ENCODE data around the gene GFRA1.

GFRA1 gene

DNA sequence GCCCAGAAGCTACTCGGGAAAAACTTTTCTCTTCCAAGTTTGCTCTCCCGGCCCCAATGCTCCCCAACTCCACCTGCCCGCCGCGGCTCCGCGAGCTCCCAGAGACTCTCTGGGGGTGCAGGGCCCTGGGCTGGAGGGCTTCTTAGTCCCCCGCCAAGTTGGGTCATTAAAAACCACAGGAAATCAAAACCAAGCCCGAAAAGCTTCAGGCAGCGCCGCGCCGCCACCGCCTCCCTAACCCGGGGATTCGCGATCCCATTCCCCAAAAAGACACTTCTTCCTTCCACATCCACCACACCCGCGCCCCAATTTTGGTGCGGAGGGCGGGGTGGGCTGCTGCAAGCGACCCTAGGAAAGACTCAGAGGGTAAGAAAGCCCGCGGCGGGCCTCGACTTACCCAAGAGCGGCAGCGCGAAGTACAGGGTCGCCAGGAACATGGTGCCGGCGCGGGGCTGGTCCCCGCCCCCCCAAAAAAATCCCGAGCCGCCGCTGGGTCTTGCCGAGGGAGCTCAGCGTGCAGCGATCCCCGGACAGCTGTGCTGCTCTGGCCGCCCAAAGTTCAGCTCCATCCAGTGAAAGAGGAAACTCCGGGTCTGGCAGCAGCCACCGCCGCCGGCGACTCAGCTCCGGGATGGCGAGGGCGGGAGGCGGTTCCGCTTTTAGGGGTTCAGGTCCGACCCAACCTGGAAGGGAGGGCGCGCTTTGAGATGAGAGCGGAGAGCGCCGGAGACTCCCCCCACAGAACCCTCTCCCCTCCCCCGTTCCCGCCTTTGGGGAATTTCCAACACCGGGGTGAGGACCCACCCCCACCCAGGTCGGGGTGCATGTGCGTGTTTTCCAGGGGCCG is 1.2 kb downstream of the GFRA1 start:
- no peak for DNase-seq (ENCODE audit: low read depth, low spot score)
- H3K27ac ChIP-seq = no peak overlapping the region

GRCh38 chr10:116270771-116271592 is 2.0 kb downstream of the GFRA1 start:
- H3K27ac ChIP-seq = no peak overlapping the region
- no peak for DNase-seq (ENCODE audit: low read depth, low spot score)

DNA sequence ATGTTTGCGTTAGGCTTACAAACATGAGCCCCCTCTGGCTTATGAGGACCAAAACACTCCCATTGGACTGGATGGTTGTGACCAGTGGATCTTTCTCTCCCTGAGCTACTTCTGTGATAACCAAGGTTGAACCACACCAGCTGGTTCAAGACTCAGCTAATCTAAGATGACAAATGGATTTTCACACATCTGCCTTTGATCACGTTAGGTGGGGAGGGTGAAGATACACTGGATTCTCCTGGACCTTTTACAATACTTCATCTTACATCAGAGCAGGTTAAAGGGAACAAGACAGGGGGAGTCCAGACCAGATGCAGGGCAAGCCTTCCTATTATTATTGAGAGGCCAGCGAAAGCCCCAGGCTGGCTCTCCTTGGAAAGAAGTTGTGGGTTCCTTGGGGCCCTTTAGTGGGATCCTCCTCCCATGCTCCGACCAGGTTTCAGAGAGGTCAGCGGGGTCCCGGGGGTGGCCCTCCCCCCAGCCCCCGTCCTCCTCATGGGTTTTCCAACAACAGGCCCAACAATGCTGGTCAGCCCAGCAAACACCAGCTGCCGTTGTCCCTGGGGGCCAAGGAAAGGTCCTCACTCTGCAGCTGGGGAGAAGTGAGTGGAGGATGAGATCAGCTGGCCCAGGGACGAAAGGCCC is 2.8 kb downstream of the GFRA1 start:
- no peak for DNase-seq (ENCODE audit: low read depth, low spot score)
- no peak overlapping the region for H3K27ac ChIP-seq

GRCh38 chr10:116269619-116270018 is 3.4 kb downstream of the GFRA1 start:
- H3K27ac ChIP-seq = no peak overlapping the region
- DNase-seq (ENCODE audit: low read depth, low spot score) = no peak

GRCh38 chr10:116268976-116269375 is 4.0 kb downstream of the GFRA1 start:
- H3K27ac ChIP-seq = no peak overlapping the region
- no peak for DNase-seq (ENCODE audit: low read depth, low spot score)

DNA sequence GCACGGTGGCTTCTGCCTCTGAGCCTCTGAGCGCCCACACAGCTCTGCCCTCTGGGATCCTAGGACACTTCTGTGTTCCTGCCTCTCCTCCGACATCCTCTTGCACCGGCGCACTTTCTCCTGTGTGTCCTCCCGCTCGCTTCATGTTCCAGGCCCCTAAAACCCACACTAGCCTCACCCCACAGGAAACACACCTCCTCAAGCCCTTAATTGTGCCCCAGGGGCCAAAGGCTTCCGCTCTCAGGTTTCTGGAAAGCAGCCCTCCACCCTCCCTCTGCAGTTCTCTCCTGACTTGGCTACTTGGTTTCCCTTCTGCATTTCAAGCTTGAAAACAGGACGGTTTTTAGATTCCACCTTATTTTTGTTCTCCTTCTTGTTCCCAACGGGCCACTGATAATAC is 7.3 kb downstream of the GFRA1 start:
- no peak for DNase-seq (ENCODE audit: low read depth, low spot score)
- no peak overlapping the region for H3K27ac ChIP-seq

DNA sequence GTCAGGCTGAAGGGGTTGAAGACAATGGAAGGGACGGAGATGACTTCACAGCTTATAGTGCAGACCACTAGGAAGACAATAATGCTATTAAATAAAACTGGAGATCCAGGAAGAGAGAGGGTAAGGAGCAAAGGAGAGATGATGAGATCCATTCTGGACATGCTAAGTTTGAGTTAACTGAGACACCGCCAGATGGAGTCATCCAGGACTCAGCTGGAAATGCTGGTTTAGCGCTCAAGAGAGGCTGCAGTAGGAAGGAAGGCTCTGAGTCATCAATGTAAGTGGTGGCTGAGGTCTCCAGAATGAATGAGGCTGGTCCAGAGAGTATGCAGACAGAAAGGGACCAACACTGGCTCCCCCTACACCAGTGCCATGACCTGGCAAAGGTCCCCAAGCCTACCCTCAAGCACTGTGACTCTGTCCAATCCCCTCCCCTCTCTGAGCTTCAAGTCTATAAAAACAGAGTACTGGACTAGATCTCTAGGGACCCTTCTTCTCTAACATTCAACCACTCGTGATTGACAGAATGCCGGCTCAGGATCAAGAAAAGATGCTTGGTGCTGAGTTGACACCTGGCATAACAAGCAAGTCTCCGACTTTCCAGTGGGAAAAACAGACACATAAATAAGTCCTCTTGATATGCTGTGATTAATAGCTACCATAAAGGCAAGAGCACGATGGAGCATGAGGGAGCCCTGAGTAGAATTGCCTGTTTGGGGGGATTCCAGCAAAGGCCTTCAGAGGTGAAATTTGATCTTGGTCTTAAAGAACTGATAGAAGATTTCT is 8.9 kb downstream of the GFRA1 start:
- no peak for DNase-seq (ENCODE audit: low read depth, low spot score)
- no peak overlapping the region for H3K27ac ChIP-seq

DNA sequence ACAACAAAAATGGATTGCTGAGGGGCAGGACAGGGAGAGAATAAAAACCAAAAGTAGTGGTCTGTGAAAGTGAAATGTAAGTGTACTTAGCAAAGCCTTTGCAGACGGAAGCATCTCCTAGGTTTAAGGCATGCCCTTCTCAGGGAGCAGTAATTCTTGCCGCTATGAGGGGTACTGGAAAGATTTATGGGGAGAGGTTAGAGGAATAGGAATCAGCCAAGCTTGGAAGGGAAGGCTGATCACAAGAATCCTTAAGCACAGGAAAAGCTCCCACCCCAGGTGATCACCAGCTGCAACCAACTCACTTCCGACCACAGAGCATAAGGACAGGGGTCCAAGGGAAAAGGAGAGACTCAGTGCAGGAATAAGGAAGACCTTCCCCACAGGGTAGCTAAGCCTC is 10.3 kb downstream of the GFRA1 start:
- no peak for DNase-seq (ENCODE audit: low read depth, low spot score)
- H3K27ac ChIP-seq = no peak overlapping the region

- no peak overlapping the region for H3K27ac ChIP-seq
- no peak for DNase-seq (ENCODE audit: low read depth, low spot score)
These were observed 12.4 kb downstream of the GFRA1 start for GRCh38 chr10:116260599-116260998.

GRCh38 chr10:116259638-116260037 is 13.4 kb downstream of the GFRA1 start:
- DNase-seq (ENCODE audit: low read depth, low spot score) = no peak
- H3K27ac ChIP-seq = no peak overlapping the region

GRCh38 chr10:116257785-116258184 is 15.2 kb downstream of the GFRA1 start:
- H3K27ac ChIP-seq = no peak overlapping the region
- DNase-seq (ENCODE audit: low read depth, low spot score) = no peak

DNA sequence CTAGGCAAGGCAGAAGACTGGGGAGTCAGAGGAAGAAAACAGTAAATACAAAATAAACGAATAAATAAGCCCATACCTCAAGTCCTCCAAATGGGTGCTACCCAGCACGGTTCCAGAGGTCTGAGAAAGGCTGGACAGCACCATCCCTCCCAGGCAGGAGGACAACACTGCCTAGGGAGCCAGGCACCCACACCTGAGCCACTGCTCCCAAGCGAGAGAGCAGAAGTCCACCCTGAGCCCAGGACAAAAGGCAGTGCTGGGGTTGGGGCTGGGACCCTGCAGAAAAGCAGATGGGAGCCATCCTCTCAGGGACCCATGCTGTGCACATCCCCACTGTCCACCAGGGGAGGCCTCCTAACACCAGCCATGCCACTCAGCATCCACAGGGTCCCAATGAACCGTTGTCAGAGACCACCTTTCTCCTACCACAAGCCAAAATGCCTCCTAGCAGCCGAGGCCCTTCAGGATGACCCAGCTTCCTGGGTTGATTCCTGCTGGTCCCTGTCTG is 16.2 kb downstream of the GFRA1 start:
- DNase-seq (ENCODE audit: low read depth, low spot score) = no peak

DNA sequence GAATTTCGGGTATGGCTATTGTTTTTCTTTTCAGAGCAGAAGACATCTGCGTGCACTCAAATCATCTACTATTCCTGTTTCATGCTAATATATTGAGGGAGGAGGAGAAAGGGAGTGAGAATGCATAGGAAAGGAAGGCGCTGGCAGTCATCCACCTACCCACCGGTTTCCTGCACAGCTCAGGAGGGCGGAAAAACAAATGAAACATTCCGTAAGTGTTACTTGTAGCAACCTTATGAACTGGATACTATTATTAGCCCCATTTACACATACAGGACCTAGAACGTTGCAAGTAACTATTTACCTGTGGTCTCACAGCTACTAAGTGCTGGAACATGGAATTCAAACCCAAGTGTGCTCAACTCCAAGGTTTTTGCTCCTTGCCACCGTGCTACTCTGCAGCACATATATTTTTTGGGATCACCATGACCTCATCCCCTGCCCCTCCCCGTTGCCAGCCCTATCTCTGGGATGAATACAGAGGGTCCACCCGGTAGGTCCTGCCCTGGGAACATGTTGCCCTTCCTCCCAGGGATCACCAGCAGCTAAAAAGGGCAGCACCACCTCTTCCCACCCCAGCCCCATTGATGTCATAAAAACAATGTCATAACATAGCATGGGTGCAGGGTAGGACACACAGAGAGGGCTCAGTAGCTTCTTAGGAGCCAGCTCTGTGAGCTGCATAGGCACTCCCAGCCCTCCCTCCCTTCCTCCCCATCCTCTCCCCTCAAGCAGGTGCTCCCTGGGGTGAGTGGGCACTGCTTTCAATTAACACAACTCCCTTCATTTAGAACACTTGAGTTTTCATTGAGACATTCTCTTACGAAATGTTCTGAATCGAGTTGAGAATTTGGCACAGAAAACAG is 16.9 kb downstream of the GFRA1 start:
- no peak for DNase-seq (ENCODE audit: low read depth, low spot score)
- no peak overlapping the region for H3K27ac ChIP-seq

More for the DNA sequence above, 16.2 kb downstream of the GFRA1 start:
- no peak overlapping the region for H3K27ac ChIP-seq

DNA sequence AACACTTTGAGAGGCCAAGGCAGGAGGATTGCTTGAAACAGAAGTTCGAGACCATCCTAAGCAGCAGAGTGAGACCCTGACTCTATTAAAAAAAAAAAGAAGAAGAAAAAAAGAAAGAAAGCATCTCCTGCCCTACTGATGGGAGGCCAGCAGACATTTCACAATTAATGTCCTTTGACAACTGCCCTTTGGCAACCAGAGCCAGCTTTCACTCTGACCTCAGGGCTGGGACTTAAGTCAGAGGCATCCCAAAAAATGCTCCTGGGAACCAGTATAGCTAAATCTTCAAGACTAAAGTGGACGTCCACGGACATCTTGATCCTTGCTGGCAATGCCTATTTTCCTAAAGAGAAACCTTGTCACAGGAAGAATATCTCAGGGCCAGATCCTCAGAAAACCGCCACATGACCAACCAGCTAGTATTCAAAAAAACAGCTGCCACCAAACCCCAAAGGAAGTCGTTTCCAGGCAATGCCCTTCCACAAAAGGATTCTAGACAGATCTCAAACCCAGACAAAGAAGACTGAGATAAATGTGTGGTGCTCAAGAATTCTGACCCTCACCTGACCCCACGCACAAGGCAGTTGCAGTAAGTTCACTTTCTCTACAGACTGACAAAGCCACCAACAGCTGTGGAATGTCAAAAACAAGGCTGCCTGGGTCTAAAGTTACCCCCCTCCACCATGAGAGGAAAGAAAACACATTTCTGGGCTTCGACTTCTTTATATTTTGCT is 18.4 kb downstream of the GFRA1 start:
- DNase-seq (ENCODE audit: low read depth, low spot score) = no peak
- H3K27ac ChIP-seq = no peak overlapping the region

DNA sequence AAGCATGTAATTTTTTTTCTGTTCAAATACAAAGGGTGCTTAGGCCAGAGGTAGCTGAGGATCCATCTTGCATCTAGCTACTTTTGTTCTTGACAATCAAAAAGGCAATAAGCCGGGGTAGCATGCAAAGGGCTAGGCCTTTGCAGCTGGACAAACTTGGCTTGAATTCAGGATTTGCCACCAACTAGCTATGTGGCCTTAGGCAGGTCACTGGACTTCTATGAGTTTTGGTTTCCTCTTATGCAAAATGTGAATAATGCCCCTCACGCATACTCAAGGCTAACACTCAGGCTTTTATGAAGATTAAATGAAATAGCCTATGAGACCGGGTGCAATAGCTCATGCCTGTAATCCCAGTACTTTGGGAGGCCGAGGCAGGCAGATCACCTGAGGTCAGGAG is 19.3 kb downstream of the GFRA1 start:
- DNase-seq (ENCODE audit: low read depth, low spot score) = no peak

GRCh38 chr10:116251602-116252395 is 21.2 kb downstream of the GFRA1 start:
- DNase-seq (ENCODE audit: low read depth, low spot score) = no peak
- H3K27ac ChIP-seq = no peak overlapping the region

More for the DNA sequence above, 19.3 kb downstream of the GFRA1 start:
- no peak overlapping the region for H3K27ac ChIP-seq

GRCh38 chr10:116247691-116248090 is 25.3 kb downstream of the GFRA1 start:
- no peak overlapping the region for H3K27ac ChIP-seq
- no peak for DNase-seq (ENCODE audit: low read depth, low spot score)

DNA sequence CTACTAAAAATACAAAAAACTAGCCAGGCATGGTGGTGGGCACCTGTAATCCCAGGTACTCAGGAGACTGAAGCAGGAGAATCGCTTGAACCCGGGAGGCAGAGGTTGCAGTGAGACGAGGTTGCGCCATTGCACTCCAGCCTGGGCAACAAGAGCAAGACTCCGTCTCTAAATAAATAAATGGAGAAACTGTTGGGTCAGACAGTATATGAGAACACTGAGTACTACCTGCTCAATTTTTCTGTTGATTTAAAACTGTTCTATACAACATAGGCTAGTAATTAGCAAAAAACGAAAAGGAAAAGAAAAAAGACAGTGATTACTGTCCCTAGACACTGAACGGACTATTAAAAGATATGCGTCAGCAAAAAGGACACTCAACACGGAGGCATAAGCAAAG is 26.7 kb downstream of the GFRA1 start:
- H3K27ac ChIP-seq = no peak overlapping the region
- DNase-seq (ENCODE audit: low read depth, low spot score) = no peak
